ENCODE measurements around the gene TEX26. TPM values are rescaled to one million over a fixed set of nuclear protein-coding genes. Genes with fewer than 3 reads are reported as not detected.

Gene TEX26
- total RNA-seq, 2 experiments from 2014 or later: not detected

- CTCF ChIA-PET: interaction anchor here (0.8 to 1.1 kb wide), 2 partner anchors 22 to 29 kb away, joined by 3 read pairs; no protein-coding TSS in a partner anchor
- DNase-seq: no peak
- Mint-ChIP-seq H3K4me3 (no peak overlapping the region), H3K4me1 (peaks cover 7% of the 10 kb centered on the region), H3K27me3 (peaks cover 52% of the 10 kb centered on the region), H3K9me3 (ENCODE audit: low read depth) (no peaks in the 10 kb centered on the region), H3K27ac (no peak overlapping the region), H3K36me3 (no peaks in the 10 kb centered on the region)
- ATAC-seq: no peak
Observed at GRCh38 chr13:31015199-31015598, 82.7 kb downstream of the TEX26 start.

GRCh38 chr13:31016342-31017325 lies 84.2 kb downstream of the TEX26 start:
- no peaks in the 10 kb centered on the region for H3K9me3 Mint-ChIP-seq (ENCODE audit: low read depth)
- no peak for ATAC-seq
- H3K36me3 Mint-ChIP-seq: no peaks in the 10 kb centered on the region
- CTCF ChIA-PET: no interaction called here
- no peak for DNase-seq
- H3K27ac Mint-ChIP-seq: no peak overlapping the region
- H3K4me3 Mint-ChIP-seq: no peak overlapping the region
- H3K27me3 Mint-ChIP-seq: peaks cover 51% of the 10 kb centered on the region
- H3K4me1 Mint-ChIP-seq: peaks cover 7% of the 10 kb centered on the region

GRCh38 chr13:31018511-31018910 lies 86.1 kb downstream of the TEX26 start:
- Mint-ChIP-seq H3K27ac (no peak overlapping the region), H3K27me3 (peaks cover 64% of the 10 kb centered on the region), H3K4me3 (no peak overlapping the region), H3K4me1 (no peaks in the 10 kb centered on the region), H3K9me3 (ENCODE audit: low read depth) (no peaks in the 10 kb centered on the region), H3K36me3 (no peaks in the 10 kb centered on the region)
- ATAC-seq: no peak
- DNase-seq: no peak
- CTCF ChIA-PET: no interaction called here

- no peaks in the 10 kb centered on the region for H3K4me1 Mint-ChIP-seq
- DNase-seq (no peak), ATAC-seq (no peak)
- no peak overlapping the region for H3K27ac Mint-ChIP-seq
- H3K27me3 Mint-ChIP-seq: peaks cover 59% of the 10 kb centered on the region
- no peak overlapping the region for H3K4me3 Mint-ChIP-seq
- no peaks in the 10 kb centered on the region for H3K9me3 Mint-ChIP-seq (ENCODE audit: low read depth)
- H3K36me3 Mint-ChIP-seq: no peaks in the 10 kb centered on the region
- CTCF ChIA-PET: no interaction called here
Observed at GRCh38 chr13:31020996-31021395, 88.5 kb downstream of the TEX26 start.

DNA sequence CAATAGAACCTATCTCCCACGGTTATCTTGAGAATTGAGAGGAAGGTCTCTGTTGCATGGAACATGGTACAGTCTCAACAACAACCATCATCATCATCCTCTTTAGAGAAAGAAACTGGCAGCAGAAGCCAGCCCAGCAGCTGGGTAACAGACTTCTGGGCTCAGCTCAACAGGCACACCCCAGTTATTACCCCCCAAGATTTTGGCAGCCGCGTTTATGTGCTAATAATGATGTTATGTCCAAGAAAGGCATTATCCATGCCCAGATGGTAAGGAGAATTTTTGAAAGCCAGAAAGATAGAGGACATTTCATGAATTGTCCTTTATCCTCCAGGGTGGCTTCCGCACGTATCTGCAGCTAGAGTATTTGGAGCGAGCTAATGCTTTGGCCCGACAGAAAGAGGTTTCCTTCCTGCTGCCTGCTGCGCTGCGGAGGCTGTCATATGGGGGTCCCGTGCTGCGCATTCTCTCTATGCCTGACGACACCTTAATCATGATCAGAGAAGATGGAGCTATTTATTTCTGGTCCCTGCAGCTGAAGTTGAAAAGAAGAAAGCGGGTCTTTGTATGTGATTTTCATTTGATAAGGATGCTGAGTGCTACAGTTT lies 89.9 kb downstream of the TEX26 start:
- Mint-ChIP-seq H3K9me3 (ENCODE audit: low read depth) (no peaks in the 10 kb centered on the region), H3K27ac (no peak overlapping the region), H3K4me3 (no peak overlapping the region), H3K27me3 (peaks cover 53% of the 10 kb centered on the region), H3K4me1 (no peaks in the 10 kb centered on the region), H3K36me3 (no peaks in the 10 kb centered on the region)
- ATAC-seq (no peak), DNase-seq (no peak)
- CTCF ChIA-PET: no interaction called here

DNA sequence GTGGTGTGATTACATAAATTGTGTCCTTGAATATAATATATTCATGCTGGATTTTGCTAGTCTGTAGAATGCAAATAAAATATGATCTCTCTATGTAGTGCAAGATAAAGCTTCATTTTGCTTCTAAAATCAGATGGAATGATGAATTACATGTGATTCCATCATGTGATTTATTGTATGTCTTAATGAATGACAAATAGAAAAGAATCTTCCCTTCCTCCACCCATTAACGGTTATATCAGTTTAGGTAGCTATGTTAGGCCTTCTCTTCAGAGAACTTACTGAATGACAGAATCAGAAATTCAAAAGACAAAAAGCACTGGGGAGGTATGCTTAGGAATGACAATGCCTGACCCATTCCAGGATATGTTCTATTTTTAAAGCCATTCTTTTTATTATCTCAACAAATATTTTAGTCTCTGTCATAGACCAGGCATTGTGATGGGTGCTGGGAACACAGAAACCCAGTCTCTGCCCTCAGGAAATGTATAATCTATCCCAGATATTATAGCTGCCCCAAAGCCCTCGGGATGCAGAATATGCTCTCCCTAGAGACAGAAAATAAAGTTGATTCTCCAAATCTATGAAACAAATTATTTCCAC lies 90.6 kb downstream of the TEX26 start:
- CTCF ChIA-PET: no interaction called here
- H3K4me3 Mint-ChIP-seq: no peak overlapping the region
- no peaks in the 10 kb centered on the region for H3K4me1 Mint-ChIP-seq
- H3K27ac Mint-ChIP-seq: no peak overlapping the region
- H3K9me3 Mint-ChIP-seq (ENCODE audit: low read depth): no peaks in the 10 kb centered on the region
- no peak for DNase-seq
- peaks cover 49% of the 10 kb centered on the region for H3K27me3 Mint-ChIP-seq
- no peak for ATAC-seq
- no peaks in the 10 kb centered on the region for H3K36me3 Mint-ChIP-seq

Other genes with a start within 250 kb of the TEX26 start
- gene ALOX5AP, start 197.1 kb upstream of the TEX26 start, total RNA-seq: 100 to 1,000 TPM; 184 to 220 TPM
- gene MEDAG, start 26.4 kb upstream of the TEX26 start, total RNA-seq: under 1 TPM; 0.38 to 0.59 TPM
- gene HSPH1, start 229.2 kb downstream of the TEX26 start, total RNA-seq: 100 to 1,000 TPM; 141 to 202 TPM